Fibroblast of the aortic adventitia (primary cell): ENCODE data around the gene ATXN1. TPM values are rescaled to one million over a fixed set of nuclear protein-coding genes. Genes with fewer than 3 reads are reported as not detected.
"Not testable (repeated sequence)": the region's sequence is repeated elsewhere in the genome, so short reads cannot be mapped to it uniquely, and the experiment has no call there.

Source experiments
- DNase-seq: peaks from one replicate; pipeline ENCODE4 v3.0.0-alpha.2; 2010; ENCODE audit warnings: low read depth
- H3K4me3 ChIP-seq: 2 replicates; pipeline ENCODE4 v1.5.1; 2011; ENCODE audit warnings: low read depth, mild to moderate bottlenecking, control low read depth, low read length, moderate library complexity
- CTCF ChIP-seq: IDR thresholded peaks from 2 replicates; pipeline ENCODE4 v1.5.1; 2011; ENCODE audit warnings: mild to moderate bottlenecking, low read length, control low read depth, inconsistent platforms; ENCODE audit not compliant: insufficient read depth
- total RNA-seq: library from RNA; depleted of rRNA; stranded (reverse); fragments of >200 nt; gene quantifications from 2 replicates; pipeline ENCODE4 v1.2.3, GENCODE V29; 2012; ENCODE audit warnings: low replicate concordance

The ATXN1 gene
- total RNA-seq, 1 donor: 39.3 TPM

GRCh38 chr6:16540804-16541752 is 220.2 kb downstream of the ATXN1 start:
- peak; percentile 65 for DNase-seq
- peak overlapping the region; percentile 22 for H3K4me3 ChIP-seq
- TF ChIP-seq CTCF: peak; percentile 31

- H3K4me3 ChIP-seq, DNase-seq: not testable (repeated sequence)
Measured at GRCh38 chr6:16540383-16540782, 220.9 kb downstream of the ATXN1 start.

- DNase-seq: no peak
- no peak overlapping the region for H3K4me3 ChIP-seq
- TF ChIP-seq CTCF: no peak
Measured at GRCh38 chr6:16539086-16539931, 222.0 kb downstream of the ATXN1 start.

- H3K4me3 ChIP-seq: no peak overlapping the region
- TF ChIP-seq CTCF: no peak
- DNase-seq: no peak
Measured at GRCh38 chr6:16535564-16535963, 225.7 kb downstream of the ATXN1 start.

- no peak for DNase-seq
- H3K4me3 ChIP-seq: no peak overlapping the region
- no peak for TF ChIP-seq CTCF
Measured at GRCh38 chr6:16533721-16534136, 227.5 kb downstream of the ATXN1 start.

- no peak for TF ChIP-seq CTCF
- DNase-seq: peak; percentile 18
Measured at GRCh38 chr6:16533210-16533609, 228.1 kb downstream of the ATXN1 start.

GRCh38 chr6:16527691-16528090 is 233.6 kb downstream of the ATXN1 start:
- no peak overlapping the region for H3K4me3 ChIP-seq
- no peak for DNase-seq
- no peak for TF ChIP-seq CTCF

More at GRCh38 chr6:16533210-16533609, 228.1 kb downstream of the ATXN1 start:
- no peak overlapping the region for H3K4me3 ChIP-seq
